HG02678 (cell line): ENCODE measurements around the gene PARD3B.

Experiments
- ATAC-seq: cut with Tn5 transposase; IDR thresholded peaks from one replicate; pipeline ENCODE4 v1.9.1; 2021; ENCODE audit warnings: mild to moderate bottlenecking, moderate library complexity; ENCODE audit not compliant: unreplicated experiment

PARD3B gene, protein sequence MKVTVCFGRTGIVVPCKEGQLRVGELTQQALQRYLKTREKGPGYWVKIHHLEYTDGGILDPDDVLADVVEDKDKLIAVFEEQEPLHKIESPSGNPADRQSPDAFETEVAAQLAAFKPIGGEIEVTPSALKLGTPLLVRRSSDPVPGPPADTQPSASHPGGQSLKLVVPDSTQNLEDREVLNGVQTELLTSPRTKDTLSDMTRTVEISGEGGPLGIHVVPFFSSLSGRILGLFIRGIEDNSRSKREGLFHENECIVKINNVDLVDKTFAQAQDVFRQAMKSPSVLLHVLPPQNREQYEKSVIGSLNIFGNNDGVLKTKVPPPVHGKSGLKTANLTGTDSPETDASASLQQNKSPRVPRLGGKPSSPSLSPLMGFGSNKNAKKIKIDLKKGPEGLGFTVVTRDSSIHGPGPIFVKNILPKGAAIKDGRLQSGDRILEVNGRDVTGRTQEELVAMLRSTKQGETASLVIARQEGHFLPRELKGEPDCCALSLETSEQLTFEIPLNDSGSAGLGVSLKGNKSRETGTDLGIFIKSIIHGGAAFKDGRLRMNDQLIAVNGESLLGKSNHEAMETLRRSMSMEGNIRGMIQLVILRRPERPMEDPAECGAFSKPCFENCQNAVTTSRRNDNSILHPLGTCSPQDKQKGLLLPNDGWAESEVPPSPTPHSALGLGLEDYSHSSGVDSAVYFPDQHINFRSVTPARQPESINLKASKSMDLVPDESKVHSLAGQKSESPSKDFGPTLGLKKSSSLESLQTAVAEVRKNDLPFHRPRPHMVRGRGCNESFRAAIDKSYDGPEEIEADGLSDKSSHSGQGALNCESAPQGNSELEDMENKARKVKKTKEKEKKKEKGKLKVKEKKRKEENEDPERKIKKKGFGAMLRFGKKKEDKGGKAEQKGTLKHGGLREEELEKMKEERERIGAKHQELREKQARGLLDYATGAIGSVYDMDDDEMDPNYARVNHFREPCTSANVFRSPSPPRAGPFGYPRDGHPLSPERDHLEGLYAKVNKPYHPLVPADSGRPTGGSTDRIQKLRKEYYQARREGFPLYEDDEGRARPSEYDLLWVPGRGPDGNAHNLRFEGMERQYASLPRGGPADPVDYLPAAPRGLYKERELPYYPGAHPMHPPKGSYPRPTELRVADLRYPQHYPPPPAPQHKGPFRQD (N-terminal part only)

DNA sequence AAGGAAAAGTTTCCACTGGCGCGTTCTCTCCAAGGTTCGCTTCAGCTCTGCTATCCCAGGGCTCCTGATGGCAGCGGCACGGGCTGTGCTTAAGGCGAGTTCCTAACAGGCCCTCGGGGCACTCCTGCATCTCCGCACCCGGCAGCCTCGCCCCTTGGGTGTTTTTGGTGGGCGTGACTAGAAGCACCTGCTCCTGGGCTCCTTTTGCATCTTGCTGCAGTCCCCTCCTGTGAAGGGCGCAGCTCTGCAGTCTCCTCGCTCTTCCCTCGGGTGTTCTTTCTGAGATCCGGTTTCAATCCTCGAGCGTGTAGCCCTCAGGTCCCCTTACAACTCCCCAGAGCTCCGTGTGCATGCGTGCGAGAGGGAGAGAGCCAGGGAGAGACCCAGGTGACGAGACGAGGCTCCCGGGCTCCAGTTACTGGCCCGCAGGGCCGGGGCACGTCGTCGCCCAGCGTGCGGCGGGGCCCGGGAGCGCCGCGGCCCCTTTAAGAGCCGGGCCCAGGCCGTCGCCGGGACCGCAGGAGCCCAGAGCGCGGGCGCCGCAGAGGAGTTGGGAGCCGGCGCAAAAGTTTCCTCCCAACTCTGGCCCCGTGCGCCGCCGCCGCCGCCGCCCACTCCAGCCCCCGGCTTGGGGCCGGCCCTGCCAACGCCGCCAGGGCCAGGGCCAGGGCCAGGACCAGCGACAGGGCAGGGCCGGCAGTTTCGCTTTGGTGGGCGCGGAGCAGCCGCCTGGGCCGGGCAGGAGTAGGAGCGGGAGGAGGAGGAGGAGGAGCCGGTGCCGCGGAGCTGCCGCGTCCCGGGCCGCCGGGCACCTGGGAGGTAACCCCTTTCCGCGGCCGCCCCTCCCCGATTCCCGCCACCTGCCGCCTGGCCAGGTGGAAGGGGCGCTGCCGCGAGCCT, at the start of gene PARD3B:
PARD3B (plus strand) TSS at position 515 of the 900 bp plus-strand sequence. CDS start 525 bp downstream, outside the sequence.
- ATAC-seq: peak; percentile 72

- ATAC-seq: no peak
These were observed 48.5 kb upstream of the PARD3B start for GRCh38 chr2:204496779-204497178.

GRCh38 chr2:204497855-204498254, 47.4 kb upstream of the PARD3B start:
- ATAC-seq: no peak

DNA sequence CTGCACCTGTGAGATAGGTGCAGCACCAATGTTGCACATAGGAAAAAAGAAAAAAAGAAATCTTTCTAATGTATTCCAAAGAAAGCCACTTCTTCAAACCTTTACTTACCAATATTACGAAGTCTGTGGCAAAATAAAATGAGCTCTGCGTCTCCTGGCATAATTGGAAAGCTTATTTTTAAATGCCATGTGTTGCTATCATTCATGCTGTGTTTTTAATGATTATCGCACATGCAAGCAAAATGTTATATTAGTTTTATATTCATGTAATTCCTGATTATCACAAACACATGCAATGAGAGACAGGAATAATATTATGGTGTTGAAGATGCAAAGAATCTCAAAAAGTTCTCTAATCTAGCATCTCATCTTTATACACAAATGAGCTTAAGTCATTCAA, 47.0 kb upstream of the PARD3B start:
- no peak for ATAC-seq

DNA sequence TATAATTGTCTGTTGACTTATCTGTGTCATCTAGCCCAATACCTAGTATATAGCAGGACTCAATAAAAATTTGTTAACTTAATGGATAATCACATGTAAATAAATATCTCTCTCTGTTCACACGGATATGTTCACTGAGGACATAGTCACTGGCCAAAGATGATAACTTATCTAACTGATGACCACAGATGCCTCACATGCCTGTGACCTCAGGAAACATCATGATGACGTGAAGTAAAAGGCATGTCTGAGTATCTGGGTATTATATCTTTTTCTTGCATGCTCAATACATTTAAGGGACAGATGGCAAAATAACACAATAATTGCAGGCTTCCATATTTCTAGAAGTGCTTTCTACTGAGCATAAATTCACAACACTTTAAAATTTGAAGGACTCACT, 41.4 kb upstream of the PARD3B start:
- ATAC-seq: no peak

DNA sequence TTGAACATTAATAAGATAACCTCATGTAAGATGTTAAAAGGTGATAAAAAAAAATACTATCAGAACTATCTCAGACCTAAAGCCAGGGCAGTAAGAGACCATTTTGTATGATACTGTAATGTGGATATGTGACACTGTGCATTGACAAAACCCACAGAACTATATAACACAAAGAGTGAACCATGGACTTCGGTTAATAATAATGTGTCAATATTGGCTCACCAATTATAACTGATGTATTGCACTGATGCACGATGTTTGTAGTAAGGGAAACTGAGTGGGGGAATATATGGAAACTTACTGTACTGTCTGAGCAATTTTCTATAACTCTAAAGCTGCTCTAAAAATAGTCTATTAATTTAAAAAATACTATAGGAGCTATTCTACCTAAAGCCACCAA, 40.7 kb upstream of the PARD3B start:
- ATAC-seq: no peak

DNA sequence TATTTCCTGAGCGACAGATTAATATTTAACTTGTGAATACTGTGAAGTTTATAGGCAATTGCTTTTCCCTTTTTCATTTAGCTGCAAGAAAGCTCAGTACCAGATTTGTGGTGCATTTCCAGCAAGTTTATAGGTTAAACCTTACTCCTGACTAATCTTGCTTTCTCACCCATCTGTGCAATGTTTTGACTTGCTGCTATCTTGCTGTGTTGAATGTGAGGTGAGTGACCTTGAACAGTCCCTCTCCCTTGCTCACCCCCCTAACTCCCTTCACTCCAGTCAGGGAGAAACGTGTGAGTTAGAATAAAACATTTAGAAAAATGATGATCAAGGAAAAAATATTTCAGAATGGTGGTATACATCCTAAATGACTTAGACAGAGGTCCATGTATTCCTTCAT, 39.8 kb upstream of the PARD3B start:
- no peak for ATAC-seq

GRCh38 chr2:204505946-204506345, 39.3 kb upstream of the PARD3B start:
- ATAC-seq: no peak

- no peak for ATAC-seq
These were observed 37.6 kb upstream of the PARD3B start for GRCh38 chr2:204507636-204508035.

- ATAC-seq: no peak
These were observed 34.4 kb upstream of the PARD3B start for GRCh38 chr2:204510709-204511420.

DNA sequence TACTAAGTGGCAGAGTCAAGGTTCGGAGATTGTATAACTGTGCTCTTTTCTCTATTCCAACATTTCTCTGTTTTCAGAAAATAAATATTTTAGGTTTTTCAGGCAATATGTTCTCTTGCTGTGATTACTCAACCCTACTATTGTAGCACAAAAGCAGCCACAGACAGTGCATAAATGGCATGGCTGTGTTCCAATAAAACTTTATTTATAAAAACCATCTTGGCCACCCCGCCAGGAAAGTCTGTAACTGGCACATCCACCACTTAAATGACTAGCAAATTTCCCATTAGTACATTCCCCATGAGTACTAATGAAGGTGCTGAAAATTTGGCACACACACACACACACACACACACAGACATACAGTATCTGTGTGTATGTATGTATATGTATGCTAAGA, 30.8 kb upstream of the PARD3B start:
- ATAC-seq: no peak

- no peak for ATAC-seq
These were observed 29.9 kb upstream of the PARD3B start for GRCh38 chr2:204515416-204515815.

GRCh38 chr2:204517154-204517553, 28.1 kb upstream of the PARD3B start:
- no peak for ATAC-seq

GRCh38 chr2:204529795-204530463, 15.3 kb upstream of the PARD3B start:
- no peak for ATAC-seq

DNA sequence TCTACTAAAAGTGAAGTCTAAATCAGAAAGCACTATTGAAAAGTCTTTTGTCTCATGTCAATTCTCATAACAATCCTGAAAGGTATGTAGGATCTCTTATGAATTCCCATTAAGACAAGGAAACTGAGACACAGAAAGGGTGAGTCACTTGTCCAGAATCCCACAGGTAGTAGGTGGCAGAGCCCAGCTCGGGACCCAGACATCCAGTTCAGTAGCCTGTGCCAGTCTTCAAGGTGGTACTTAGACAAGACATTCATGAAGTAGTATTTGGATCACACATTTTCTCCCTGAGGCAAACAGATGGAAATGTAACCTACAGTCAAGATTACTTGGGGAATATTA, 14.8 kb upstream of the PARD3B start:
- ATAC-seq: no peak

DNA sequence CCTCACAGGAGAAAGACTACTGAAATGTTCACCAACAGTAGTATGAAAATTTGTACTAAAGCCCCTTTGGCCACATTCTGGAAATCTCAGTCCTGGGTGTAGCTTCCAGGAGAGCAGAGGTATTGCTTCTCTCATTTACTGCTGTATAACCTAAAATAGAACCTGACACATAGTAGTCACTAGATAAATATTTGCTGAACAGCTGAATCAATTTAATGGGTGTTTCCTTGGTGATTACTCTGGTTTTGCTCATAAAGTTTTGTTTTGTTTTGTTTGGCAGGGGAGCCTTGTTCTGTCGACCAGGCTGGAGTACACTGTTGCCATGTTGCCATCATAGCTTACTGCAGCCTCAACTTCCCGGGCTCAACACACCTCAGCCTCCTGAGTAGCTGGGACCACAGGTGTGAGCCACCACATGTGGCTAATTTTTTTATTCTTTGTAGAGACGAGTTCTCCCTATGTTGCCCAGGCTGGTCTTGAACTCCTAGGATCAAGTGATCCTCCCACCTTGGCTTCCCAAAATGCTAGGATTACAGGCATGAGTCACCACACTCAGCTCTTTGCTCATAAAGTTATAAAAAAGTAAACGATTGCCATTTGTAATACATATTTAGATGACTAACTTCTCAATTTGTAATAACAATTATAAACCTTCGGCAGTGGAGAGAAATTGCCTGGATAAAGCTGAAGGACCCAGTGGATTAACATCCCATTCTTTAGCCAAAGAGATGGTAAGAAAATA, 11.5 kb upstream of the PARD3B start:
- no peak for ATAC-seq

- no peak for ATAC-seq
These were observed 9.9 kb upstream of the PARD3B start for GRCh38 chr2:204535356-204535755.

- no peak for ATAC-seq
These were observed 9.5 kb upstream of the PARD3B start for GRCh38 chr2:204535764-204536163.
